ENCODE measurements around the gene SURF2. TPM values are rescaled to one million over a fixed set of nuclear protein-coding genes. Genes with fewer than 3 reads are reported as not detected.

Gene SURF2
- total RNA-seq, 3 donors from 2014 or later: 16.7 to 25.9 (median 25.2) TPM

DNA sequence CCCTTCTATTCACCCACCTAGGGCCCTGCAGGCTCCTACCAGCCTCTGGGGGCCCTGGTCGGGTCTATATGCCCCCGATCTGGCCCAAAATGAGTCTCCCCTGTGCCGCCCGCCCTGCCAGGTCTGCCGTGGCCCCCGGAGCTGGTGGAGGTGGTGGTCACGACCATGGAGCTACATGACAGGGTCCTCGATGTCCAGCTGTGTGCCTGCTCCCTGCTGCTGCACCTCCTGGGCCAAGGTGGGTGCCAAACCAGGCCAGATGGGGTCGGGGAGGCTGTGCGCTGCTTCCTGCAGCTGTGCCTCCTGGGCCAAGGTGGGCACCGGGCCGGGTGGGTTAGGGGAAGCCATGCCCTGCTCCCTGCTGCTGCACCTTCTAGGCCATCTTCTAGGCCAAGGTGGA is 43.9 kb downstream of the SURF2 start:
- no peak overlapping the region for H3K4me3 ChIP-seq
- intact Hi-C loops (cut with DNase I; ENCODE audit: low total_unique reads): loop anchor here (10.0 kb wide), 1 partner anchor 85 kb away; no protein-coding TSS in a partner anchor

DNA sequence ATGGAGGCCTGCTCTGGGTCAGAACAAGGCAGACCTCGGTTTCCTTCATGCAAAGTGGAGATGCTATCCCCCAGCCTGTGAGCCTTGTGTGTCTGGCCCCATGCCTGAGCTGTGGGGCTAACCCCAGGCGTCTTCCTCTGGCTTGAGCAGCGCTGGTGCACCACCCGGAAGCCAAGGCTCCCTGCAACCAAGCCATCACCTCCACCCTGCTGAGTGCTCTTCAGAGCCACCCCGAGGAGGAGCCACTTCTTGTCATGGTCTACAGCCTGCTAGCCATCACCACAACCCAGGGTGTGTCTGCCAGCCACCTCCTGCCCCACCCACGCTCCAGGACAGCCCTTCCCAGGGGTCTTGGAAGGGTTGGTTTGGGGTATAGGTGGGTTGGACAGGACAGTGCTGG is 45.2 kb downstream of the SURF2 start:
- Histone ChIP-seq H3K4me1 (no peaks in the 10 kb centered on the region), H3K9me3 (no peaks in the 10 kb centered on the region), H3K27ac (no peak overlapping the region), H3K4me3 (no peak overlapping the region), H3K27me3 (no peaks in the 10 kb centered on the region), H3K36me3 (no peaks in the 10 kb centered on the region)
- no peak for DNase-seq (ENCODE audit: low spot score in 2 of 2)
- TF ChIP-seq, protein P1, sequence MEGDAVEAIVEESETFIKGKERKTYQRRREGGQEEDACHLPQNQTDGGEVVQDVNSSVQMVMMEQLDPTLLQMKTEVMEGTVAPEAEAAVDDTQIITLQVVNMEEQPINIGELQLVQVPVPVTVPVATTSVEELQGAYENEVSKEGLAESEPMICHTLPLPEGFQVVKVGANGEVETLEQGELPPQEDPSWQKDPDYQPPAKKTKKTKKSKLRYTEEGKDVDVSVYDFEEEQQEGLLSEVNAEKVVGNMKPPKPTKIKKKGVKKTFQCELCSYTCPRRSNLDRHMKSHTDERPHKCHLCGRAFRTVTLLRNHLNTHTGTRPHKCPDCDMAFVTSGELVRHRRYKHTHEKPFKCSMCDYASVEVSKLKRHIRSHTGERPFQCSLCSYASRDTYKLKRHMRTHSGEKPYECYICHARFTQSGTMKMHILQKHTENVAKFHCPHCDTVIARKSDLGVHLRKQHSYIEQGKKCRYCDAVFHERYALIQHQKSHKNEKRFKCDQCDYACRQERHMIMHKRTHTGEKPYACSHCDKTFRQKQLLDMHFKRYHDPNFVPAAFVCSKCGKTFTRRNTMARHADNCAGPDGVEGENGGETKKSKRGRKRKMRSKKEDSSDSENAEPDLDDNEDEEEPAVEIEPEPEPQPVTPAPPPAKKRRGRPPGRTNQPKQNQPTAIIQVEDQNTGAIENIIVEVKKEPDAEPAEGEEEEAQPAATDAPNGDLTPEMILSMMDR (IDR thresholded peaks at IDR 0.05): no peak
- intact Hi-C loops (cut with DNase I; ENCODE audit: low total_unique reads): loop anchor here (10.0 kb wide), 1 partner anchor 83 kb away; no protein-coding TSS in a partner anchor

More for the DNA sequence above, 43.9 kb downstream of the SURF2 start:
- H3K27ac ChIP-seq: no peak overlapping the region
- no peaks in the 10 kb centered on the region for H3K4me1 ChIP-seq
- no peak for DNase-seq (ENCODE audit: low spot score in 2 of 2)
- H3K36me3 ChIP-seq: no peaks in the 10 kb centered on the region
- TF ChIP-seq, protein P1 (IDR thresholded peaks at IDR 0.05): no peak
- no peak for TF ChIP-seq POLR2AphosphoS5 (IDR thresholded peaks at IDR 0.05)
- TF ChIP-seq POLR2A (IDR thresholded peaks at IDR 0.05): no peak
- no peaks in the 10 kb centered on the region for H3K9me3 ChIP-seq
- peaks cover 0 to 2% of the 10 kb centered on the region in 2 donors for H3K27me3 ChIP-seq

- no peak for TF ChIP-seq POLR2A (IDR thresholded peaks at IDR 0.05)
- TF ChIP-seq POLR2AphosphoS5 (IDR thresholded peaks at IDR 0.05): no peak
- TF ChIP-seq, protein P1 (IDR thresholded peaks at IDR 0.05): no peak
- no peak overlapping the region for H3K27ac ChIP-seq
- peaks cover 2% of the 10 kb centered on the region for H3K36me3 ChIP-seq
- H3K4me3 ChIP-seq: no peak overlapping the region
- H3K9me3 ChIP-seq: no peaks in the 10 kb centered on the region
- H3K4me1 ChIP-seq: no peaks in the 10 kb centered on the region
- DNase-seq (ENCODE audit: low spot score in 2 of 2): no peak
- no peaks in the 10 kb centered on the region for H3K27me3 ChIP-seq
- intact Hi-C loops (cut with DNase I; ENCODE audit: low total_unique reads): loop anchor here (10.0 kb wide), 1 partner anchor 82 kb away; no protein-coding TSS in a partner anchor
Observed at GRCh38 chr9:133402689-133403088, 46.3 kb downstream of the SURF2 start.

DNA sequence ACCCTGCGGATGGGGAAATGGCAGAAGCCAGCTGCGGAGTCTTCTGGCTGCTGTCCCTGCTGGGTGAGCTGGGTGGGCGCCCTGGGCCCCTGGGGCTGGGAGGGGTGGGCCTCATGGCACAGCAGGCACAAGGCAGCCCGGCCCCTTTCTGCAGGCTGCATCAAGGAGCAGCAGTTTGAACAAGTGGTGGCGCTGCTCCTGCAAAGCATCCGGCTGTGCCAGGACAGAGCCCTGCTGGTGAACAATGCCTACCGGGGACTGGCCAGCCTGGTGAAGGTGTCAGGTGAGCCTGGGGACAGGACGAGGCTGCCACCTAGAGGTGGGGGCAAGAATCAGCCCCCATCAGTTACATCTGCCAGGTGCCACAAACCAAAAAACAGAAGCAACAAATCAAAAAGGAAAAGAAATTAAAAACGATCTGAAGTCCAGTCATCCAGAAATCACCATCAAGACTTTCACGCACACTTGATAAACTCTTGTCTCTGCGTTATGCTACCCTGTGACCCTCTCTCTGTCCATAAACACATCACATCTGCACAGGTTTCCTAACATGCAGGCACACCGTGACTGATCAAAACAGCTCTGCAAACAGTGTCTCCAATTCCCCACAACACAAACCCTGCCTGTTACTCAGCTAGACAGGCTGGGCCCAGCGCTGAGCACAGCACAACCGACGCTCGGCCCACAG is 47.6 kb downstream of the SURF2 start:
- Histone ChIP-seq H3K4me1 (no peaks in the 10 kb centered on the region), H3K4me3 (no peak overlapping the region), H3K36me3 (peaks cover 5% of the 10 kb centered on the region), H3K27ac (no peak overlapping the region), H3K27me3 (no peaks in the 10 kb centered on the region), H3K9me3 (no peaks in the 10 kb centered on the region)
- peak in 1 of 2 donors; percentile 34 for DNase-seq (ENCODE audit: low spot score in 2 of 2)
- no peak for TF ChIP-seq POLR2A (IDR thresholded peaks at IDR 0.05)
- TF ChIP-seq, protein P1 (IDR thresholded peaks at IDR 0.05): peak in 2 of 3 donors; percentile 43 to 52
- intact Hi-C loops (cut with DNase I; ENCODE audit: low total_unique reads): loop anchor here (10.0 kb wide), 1 partner anchor 81 kb away; no protein-coding TSS in a partner anchor

- no peaks in the 10 kb centered on the region for H3K9me3 ChIP-seq
- intact Hi-C loops (cut with DNase I; ENCODE audit: low total_unique reads): loop anchor here (10.0 kb wide), 1 partner anchor 80 kb away; no protein-coding TSS in a partner anchor
- H3K27ac ChIP-seq: no peak overlapping the region
- H3K36me3 ChIP-seq: peaks cover 5% of the 10 kb centered on the region
- H3K27me3 ChIP-seq: no peaks in the 10 kb centered on the region
- no peak for DNase-seq (ENCODE audit: low spot score in 2 of 2)
- H3K4me1 ChIP-seq: no peaks in the 10 kb centered on the region
- no peak overlapping the region for H3K4me3 ChIP-seq
- TF ChIP-seq POLR2A (IDR thresholded peaks at IDR 0.05) (no peak), POLR2AphosphoS5 (IDR thresholded peaks at IDR 0.05) (no peak)
- TF ChIP-seq, protein P1 (IDR thresholded peaks at IDR 0.05): no peak
Observed at GRCh38 chr9:133404454-133405002, 48.2 kb downstream of the SURF2 start.
